Calu3 (cell line): Measurements from ENCODE around the gene DNAAF5. TPM values are rescaled to one million over a fixed set of nuclear protein-coding genes. Genes with fewer than 3 reads are reported as not detected.

Experiments used
- BruUV-seq: library from RNA; stranded (reverse); fragments of 400-500 nt; replicated peaks from 2 replicates; lab custom pipeline; 2021; lab: Mats Ljungman, UMichigan
- CTCF ChIA-PET: fragments of 300-600 bp; sonication (Branson Sonifier 250); formaldehyde crosslinking; loops from one replicate; lab custom pipeline; 2022; ENCODE audit warnings: antibody characterized with exemption; lab: Charles Lee
- DNase-seq: peaks from one replicate; pipeline ENCODE4 v3.0.0; 2022
- H3K27ac Mint-ChIP-seq: one replicate; pipeline ENCODE4 v1.8.0; 2022; ENCODE audit warnings: mixed read lengths; ENCODE audit not compliant: unreplicated experiment
- H3K27me3 Mint-ChIP-seq: one replicate; pipeline ENCODE4 v1.8.0; 2022; ENCODE audit warnings: mixed read lengths; ENCODE audit not compliant: unreplicated experiment
- H3K36me3 Mint-ChIP-seq: one replicate; pipeline ENCODE4 v1.8.0; 2022; ENCODE audit warnings: mild to moderate bottlenecking, moderate library complexity, mixed read lengths; ENCODE audit not compliant: insufficient read depth, unreplicated experiment
- H3K4me1 Mint-ChIP-seq: one replicate; pipeline ENCODE4 v1.8.0; 2022; ENCODE audit warnings: mild to moderate bottlenecking, low read depth, mixed read lengths; ENCODE audit not compliant: unreplicated experiment
- H3K4me3 Mint-ChIP-seq: one replicate; pipeline ENCODE4 v1.8.0; 2022; ENCODE audit warnings: mild to moderate bottlenecking, low read depth, moderate library complexity, mixed read lengths; ENCODE audit not compliant: unreplicated experiment
- H3K9me3 Mint-ChIP-seq: one replicate; pipeline ENCODE4 v1.8.0; 2022; ENCODE audit warnings: low read depth, mixed read lengths; ENCODE audit not compliant: unreplicated experiment
- intact Hi-C: fragments of 100-400 bp; cut with micrococcal nuclease; formaldehyde crosslinking; loops from one replicate; pipeline ENCODE4 v1.10.0; 2022; ENCODE audit not compliant: unreplicated experiment
- total RNA-seq: library from RNA; stranded (reverse); gene quantifications from 2 replicates; pipeline ENCODE4 v1.2.3, GENCODE V29; 2022
- TF ChIP-seq, protein P1 (sequence below): fragments of 200-600 bp; IDR thresholded peaks from one replicate; pipeline ENCODE4 v1.8.0; 2022; ENCODE audit warnings: antibody characterized with exemption; ENCODE audit not compliant: unreplicated experiment

Gene DNAAF5
- total RNA-seq, 1 experiment from 2014 or later: 57.2 TPM

DNA sequence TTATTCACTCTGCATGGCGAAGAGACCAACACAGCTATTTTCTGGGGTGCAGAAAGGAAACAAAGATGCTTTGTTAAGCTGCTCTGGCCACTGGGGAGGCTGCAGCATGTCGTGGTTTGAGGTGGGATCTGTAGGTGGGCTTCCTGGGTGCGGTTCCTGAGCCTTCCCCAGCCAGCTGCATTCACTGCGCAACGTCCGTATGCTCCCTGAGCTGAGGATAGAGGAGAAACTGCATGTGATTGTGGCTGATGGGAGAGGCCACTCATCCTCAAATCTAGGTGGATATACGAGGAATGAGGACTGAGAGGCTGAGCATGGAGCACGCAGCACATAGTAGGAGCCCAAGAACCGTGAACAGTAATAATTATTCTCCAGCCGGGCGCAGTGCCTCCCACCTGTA lies 9.9 kb upstream of the DNAAF5 start:
- intact Hi-C loops: no loop called here
- Mint-ChIP-seq H3K4me1 (no peaks in the 10 kb centered on the region), H3K36me3 (peaks cover 19% of the 10 kb centered on the region), H3K4me3 (no peak overlapping the region), H3K27me3 (no peaks in the 10 kb centered on the region), H3K9me3 (peaks cover 14% of the 10 kb centered on the region), H3K27ac (no peak overlapping the region)
- no peak for DNase-seq
- BruUV-seq: no TSS peak
- TF ChIP-seq, protein P1, sequence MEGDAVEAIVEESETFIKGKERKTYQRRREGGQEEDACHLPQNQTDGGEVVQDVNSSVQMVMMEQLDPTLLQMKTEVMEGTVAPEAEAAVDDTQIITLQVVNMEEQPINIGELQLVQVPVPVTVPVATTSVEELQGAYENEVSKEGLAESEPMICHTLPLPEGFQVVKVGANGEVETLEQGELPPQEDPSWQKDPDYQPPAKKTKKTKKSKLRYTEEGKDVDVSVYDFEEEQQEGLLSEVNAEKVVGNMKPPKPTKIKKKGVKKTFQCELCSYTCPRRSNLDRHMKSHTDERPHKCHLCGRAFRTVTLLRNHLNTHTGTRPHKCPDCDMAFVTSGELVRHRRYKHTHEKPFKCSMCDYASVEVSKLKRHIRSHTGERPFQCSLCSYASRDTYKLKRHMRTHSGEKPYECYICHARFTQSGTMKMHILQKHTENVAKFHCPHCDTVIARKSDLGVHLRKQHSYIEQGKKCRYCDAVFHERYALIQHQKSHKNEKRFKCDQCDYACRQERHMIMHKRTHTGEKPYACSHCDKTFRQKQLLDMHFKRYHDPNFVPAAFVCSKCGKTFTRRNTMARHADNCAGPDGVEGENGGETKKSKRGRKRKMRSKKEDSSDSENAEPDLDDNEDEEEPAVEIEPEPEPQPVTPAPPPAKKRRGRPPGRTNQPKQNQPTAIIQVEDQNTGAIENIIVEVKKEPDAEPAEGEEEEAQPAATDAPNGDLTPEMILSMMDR: no peak
- CTCF ChIA-PET: no interaction called here

- BruUV-seq: no TSS peak
- Mint-ChIP-seq H3K27ac (no peak overlapping the region), H3K9me3 (peaks cover 27% of the 10 kb centered on the region), H3K27me3 (no peaks in the 10 kb centered on the region), H3K4me1 (no peaks in the 10 kb centered on the region), H3K36me3 (peaks cover 46% of the 10 kb centered on the region), H3K4me3 (no peak overlapping the region)
- no peak for DNase-seq
- CTCF ChIA-PET: no interaction called here
- intact Hi-C loops: no loop called here
- TF ChIP-seq, protein P1: no peak
Observed at GRCh38 chr7:721619-722248, 4.8 kb upstream of the DNAAF5 start.

DNA sequence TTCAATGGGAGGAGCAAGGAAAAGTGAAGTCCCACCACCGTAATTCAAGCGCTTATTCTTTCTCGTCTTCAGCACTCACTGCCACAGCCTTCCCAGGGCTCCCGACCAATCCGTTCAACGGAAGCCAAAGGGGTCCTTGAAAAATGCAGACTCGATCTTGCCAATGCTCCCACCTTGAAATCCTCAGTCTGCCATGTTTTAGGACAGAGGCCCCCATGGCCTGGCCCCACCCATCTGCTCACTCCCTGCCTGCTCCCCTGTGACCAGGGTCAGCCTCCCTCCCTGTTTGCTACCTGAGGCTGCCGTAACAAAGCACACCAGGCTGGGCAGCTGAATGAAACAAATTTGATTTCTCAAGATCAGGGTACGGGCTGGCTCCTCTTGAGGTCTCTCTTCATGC lies 3.0 kb upstream of the DNAAF5 start:
- no peak for DNase-seq
- no peak overlapping the region for H3K4me3 Mint-ChIP-seq
- no TSS peak for BruUV-seq
- H3K9me3 Mint-ChIP-seq: peaks cover 26% of the 10 kb centered on the region
- TF ChIP-seq, protein P1: no peak
- no peak overlapping the region for H3K27ac Mint-ChIP-seq
- CTCF ChIA-PET: interaction anchor here (0.5 kb wide), 1 partner anchor 15 kb away, joined by 4 read pairs; no protein-coding TSS in a partner anchor
- intact Hi-C loops: no loop called here
- peaks cover 11% of the 10 kb centered on the region for H3K4me1 Mint-ChIP-seq
- H3K36me3 Mint-ChIP-seq: peaks cover 57% of the 10 kb centered on the region
- no peaks in the 10 kb centered on the region for H3K27me3 Mint-ChIP-seq

DNA sequence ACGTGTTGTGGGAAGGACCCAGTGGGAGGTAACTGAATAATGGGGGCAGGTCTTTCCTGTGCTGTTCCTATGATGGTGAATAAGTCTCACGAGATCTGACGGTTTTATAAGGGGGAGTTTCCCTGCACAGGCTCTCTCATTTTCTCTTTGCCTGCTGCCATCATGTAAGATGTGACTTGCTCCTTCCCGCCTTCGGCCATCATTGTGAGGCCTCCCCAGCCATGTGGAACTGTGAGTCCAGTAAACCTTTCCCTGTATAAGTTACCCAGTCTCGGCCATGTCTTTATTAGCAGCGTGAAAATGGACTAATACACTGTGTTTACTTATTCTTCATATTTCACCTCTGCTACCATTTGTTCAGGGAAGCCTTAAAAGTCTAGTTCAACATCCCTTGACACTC lies 2.2 kb upstream of the DNAAF5 start:
- TF ChIP-seq, protein P1: no peak
- H3K9me3 Mint-ChIP-seq: peaks cover 25% of the 10 kb centered on the region
- peaks cover 11% of the 10 kb centered on the region for H3K4me1 Mint-ChIP-seq
- no TSS peak for BruUV-seq
- CTCF ChIA-PET: no interaction called here
- no peak overlapping the region for H3K4me3 Mint-ChIP-seq
- H3K27me3 Mint-ChIP-seq: no peaks in the 10 kb centered on the region
- DNase-seq: no peak
- H3K27ac Mint-ChIP-seq: no peak overlapping the region
- intact Hi-C loops: no loop called here
- H3K36me3 Mint-ChIP-seq: peaks cover 57% of the 10 kb centered on the region
